HG03108 (cell line): Measurements from ENCODE around the gene ROR1.

Source experiments
- ATAC-seq: cut with Tn5 transposase; IDR thresholded peaks from one replicate; pipeline ENCODE4 v1.9.1; 2021; ENCODE audit warnings: moderate library complexity; ENCODE audit not compliant: unreplicated experiment

Gene ROR1

GRCh38 chr1:64124704-64125440 lies 351.1 kb downstream of the ROR1 start:
- no peak for ATAC-seq

- no peak for ATAC-seq
These were observed 352.8 kb downstream of the ROR1 start for GRCh38 chr1:64126581-64126980.

- ATAC-seq: no peak
These were observed 353.5 kb downstream of the ROR1 start for GRCh38 chr1:64127297-64127696.

- ATAC-seq: no peak
These were observed 355.9 kb downstream of the ROR1 start for GRCh38 chr1:64129701-64130100.

GRCh38 chr1:64131155-64131554 lies 357.3 kb downstream of the ROR1 start:
- no peak for ATAC-seq

- ATAC-seq: no peak
These were observed 359.2 kb downstream of the ROR1 start for GRCh38 chr1:64133036-64133435.

GRCh38 chr1:64135462-64136223 lies 361.8 kb downstream of the ROR1 start:
- no peak for ATAC-seq

GRCh38 chr1:64136296-64136695 lies 362.5 kb downstream of the ROR1 start:
- ATAC-seq: no peak

GRCh38 chr1:64136752-64137411 lies 363.1 kb downstream of the ROR1 start:
- ATAC-seq: peak; percentile 42

- ATAC-seq: no peak
These were observed 363.6 kb downstream of the ROR1 start for GRCh38 chr1:64137412-64137803.

- no peak for ATAC-seq
These were observed 366.1 kb downstream of the ROR1 start for GRCh38 chr1:64139877-64140276.

- no peak for ATAC-seq
These were observed 366.8 kb downstream of the ROR1 start for GRCh38 chr1:64140596-64140995.

- ATAC-seq: no peak
These were observed 373.4 kb downstream of the ROR1 start for GRCh38 chr1:64147045-64147724.

GRCh38 chr1:64147759-64148158 lies 373.9 kb downstream of the ROR1 start:
- ATAC-seq: no peak

GRCh38 chr1:64150266-64150665 lies 376.4 kb downstream of the ROR1 start:
- no peak for ATAC-seq

- ATAC-seq: no peak
These were observed 377.0 kb downstream of the ROR1 start for GRCh38 chr1:64150729-64151230.

GRCh38 chr1:64155278-64155677 lies 381.5 kb downstream of the ROR1 start:
- no peak for ATAC-seq

- no peak for ATAC-seq
These were observed 387.6 kb downstream of the ROR1 start for GRCh38 chr1:64161357-64161941.

- no peak for ATAC-seq
These were observed 388.3 kb downstream of the ROR1 start for GRCh38 chr1:64162151-64162550.

GRCh38 chr1:64162804-64163203 lies 389.0 kb downstream of the ROR1 start:
- ATAC-seq: no peak

- ATAC-seq: no peak
These were observed 389.6 kb downstream of the ROR1 start for GRCh38 chr1:64163431-64163830.
